ENCODE data around the gene C3orf22.
"Not testable (repeated sequence)": the region's sequence is repeated elsewhere in the genome, so short reads cannot be mapped to it uniquely, and the experiment has no call there.

Gene C3orf22

DNA sequence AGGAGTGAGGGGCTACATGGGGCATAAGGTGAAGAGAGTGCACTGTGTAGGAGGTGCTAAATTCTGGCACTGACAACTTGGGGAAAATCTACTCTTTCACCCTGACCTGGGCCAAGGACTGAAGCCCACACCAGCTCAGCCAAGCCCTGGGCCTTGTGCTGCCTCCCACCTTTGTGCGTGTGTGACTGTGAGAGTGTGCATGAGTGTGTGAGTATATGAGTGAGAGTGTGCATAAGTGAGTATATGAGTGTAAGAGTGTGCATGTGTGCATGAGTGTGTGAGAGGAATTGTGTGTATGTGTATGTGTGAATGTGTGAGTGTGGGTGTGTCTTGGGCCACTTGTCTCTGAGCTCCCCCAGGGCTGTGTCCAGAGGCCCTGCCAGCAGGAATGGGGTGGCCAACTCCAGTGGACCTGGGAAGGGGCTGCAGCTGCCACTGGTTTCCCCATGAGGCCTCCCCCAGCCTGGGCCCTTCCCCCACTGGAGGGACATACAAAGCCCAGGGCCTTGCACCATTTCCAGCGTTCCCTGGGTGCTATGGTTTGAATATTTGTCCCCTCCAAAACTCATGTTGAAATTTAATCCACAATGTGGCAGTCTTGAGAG lies 15.2 kb downstream of the C3orf22 start:
- DNase-seq (ENCODE audit: low spot score): no peak

GRCh38 chr3:126542340-126543241 lies 16.1 kb downstream of the C3orf22 start:
- no peak for DNase-seq (ENCODE audit: low spot score)

DNA sequence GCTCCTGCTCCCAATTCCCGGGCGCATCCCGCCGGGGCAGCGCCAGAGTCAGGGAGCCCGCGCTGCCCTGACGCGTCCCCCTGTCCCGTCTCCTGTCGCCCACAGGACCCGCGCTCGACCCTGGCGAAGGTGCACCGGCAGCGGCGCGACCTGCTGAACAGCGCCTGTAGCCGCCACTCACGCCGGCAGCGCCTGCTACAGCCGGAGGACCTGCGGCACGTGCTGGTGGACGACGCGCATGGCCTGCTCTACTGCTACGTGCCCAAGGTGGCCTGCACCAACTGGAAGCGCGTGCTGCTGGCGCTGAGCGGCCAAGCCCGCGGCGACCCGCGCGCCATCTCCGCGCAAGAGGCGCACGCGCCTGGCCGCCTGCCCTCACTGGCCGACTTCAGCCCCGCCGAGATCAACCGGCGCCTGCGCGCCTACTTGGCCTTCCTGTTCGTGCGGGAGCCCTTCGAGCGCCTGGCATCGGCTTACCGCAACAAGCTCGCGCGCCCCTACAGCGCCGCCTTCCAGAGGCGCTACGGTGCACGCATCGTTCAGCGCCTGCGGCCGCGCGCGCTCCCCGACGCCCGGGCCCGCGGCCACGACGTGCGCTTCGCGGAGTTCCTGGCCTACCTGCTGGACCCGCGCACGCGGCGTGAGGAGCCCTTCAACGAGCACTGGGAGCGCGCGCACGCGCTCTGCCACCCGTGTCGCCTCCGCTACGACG lies 16.9 kb downstream of the C3orf22 start:
- DNase-seq (ENCODE audit: low spot score): no peak

- DNase-seq (ENCODE audit: low spot score): no peak
Observed at GRCh38 chr3:126540951-126541627, 17.6 kb downstream of the C3orf22 start.

GRCh38 chr3:126540342-126540849 lies 18.3 kb downstream of the C3orf22 start:
- peak; percentile 49 for DNase-seq (ENCODE audit: low spot score)

- DNase-seq (ENCODE audit: low spot score): no peak
Observed at GRCh38 chr3:126539558-126540250, 19.0 kb downstream of the C3orf22 start.

DNA sequence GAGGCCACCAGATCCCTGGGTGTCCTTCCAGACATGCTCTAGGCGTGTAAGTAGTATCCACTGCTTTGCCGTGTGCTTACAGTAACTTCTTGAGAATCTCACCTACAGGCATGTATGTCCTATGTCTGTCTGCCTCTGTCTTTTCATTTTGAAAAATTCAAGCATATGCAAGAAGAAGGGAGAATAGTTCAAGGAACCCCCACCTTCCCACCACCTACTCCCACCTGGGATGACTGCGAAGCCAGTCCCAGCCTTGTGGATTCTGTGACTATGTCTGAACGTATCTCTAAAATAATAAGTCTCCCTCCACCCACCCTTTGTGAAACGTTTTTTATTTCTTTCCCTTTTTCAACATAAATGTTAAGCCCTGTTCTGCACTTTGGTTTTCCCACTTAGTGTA lies 19.8 kb downstream of the C3orf22 start:
- no peak for DNase-seq (ENCODE audit: low spot score)

DNA sequence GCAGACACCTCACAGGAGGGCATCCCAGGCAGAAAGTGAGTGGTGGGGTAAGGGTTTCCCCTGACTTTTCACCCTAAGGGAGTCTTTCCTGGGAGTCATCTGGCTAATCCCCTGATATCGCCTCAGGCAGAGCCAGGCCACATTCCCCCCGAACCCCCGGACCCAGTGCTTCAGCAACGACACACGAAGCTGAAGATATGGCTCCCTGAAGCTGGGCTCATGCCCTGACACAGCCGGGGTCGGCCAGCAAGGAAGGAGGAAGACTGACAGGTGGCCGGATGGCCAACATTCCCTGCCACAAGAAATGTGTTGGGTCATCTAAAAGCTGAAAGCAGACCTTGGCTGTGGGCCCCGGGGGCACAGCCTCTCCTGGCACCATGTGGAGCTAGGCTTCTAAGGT lies 20.4 kb downstream of the C3orf22 start:
- DNase-seq (ENCODE audit: low spot score): no peak

GRCh38 chr3:126537730-126538281 lies 20.9 kb downstream of the C3orf22 start:
- no peak for DNase-seq (ENCODE audit: low spot score)

DNA sequence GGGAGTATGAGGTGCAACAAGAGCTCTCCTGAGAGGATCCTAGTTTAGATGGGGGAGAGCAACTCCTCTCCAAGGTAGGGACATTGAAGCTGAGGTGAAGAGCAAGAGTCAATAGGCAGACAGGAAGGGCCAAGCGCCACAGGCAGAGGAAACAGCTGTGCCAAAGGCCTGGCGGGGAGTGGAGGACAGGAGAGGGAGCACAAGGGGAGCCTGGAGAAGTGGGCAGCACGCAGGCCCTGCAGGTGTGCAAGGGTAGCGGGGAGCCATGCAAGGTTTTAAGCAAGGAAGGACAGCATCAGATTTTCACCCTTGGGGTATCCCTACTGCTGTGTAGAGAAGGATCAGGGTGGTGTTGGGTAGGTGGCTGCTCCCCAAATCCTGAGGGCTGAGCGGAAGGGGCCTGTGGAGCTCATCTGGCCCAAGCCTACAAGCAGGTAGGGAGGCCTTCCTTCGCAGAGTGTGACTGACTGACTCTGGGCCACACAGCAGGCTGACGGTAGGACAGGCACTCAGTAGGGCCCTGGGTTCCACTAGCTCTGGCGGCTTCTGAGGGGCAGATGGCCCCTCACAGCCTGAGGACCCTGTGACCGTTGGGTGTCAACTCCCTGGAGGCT lies 21.5 kb downstream of the C3orf22 start:
- no peak for DNase-seq (ENCODE audit: low spot score)

GRCh38 chr3:126536126-126536525 lies 22.6 kb downstream of the C3orf22 start:
- no peak for DNase-seq (ENCODE audit: low spot score)

DNA sequence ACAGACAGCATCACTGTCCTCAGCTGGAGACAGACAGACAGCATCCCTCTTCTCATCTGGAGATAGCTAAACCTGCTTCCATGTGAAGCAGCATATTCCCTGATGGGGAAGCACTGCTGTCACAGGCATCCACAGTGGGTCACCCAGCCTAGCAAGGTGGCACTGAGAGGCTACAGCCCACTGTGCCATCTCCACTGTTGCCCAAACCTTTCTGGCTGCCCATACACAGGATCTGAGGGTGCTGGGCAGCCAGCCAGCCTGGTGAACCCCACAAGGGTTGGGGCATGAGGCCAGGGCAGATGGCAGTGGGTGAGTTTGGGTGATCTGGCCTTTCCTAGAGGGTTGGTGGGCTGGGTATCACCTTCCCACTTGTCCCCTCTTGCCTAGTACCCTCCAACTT lies 23.1 kb downstream of the C3orf22 start:
- no peak for DNase-seq (ENCODE audit: low spot score)

DNA sequence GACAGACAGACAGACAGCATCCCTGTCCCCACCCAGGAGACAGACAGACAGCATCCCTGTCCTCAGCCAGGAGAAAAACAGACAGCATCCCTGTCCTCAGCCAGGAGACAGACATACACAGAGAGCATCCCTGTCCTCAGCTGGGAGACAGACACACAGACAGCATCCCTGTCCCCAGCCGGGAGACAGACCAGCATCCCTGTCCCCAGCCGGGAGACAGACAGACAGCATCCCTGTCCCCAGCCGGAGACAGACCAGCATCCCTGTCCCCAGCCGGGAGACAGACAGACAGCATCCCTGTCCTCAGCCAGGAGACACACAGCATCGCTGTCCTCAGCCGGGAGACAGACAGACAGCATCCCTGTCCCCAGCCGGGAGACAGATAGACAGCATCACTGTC lies 24.0 kb downstream of the C3orf22 start:
- DNase-seq (ENCODE audit: low spot score): not testable (repeated sequence)

DNA sequence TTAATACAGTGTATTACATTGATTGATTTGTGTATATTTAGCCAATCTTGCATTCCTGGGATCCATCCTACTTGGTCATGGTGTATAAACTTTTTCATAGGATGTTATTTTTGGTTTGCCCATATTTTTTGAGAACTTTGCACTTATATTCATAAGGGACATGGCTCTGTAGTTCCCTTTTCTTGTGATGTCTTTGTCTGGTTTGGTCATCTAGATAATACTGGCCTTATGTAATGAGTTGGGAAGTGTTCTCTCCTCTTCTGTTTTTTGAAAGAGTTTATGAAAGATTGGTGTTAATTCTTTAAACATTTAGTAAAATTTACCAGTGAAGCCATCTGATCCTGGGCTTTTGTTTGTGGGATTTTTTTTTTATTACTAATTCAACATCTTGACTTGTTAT lies 25.2 kb downstream of the C3orf22 start:
- no peak for DNase-seq (ENCODE audit: low spot score)

DNA sequence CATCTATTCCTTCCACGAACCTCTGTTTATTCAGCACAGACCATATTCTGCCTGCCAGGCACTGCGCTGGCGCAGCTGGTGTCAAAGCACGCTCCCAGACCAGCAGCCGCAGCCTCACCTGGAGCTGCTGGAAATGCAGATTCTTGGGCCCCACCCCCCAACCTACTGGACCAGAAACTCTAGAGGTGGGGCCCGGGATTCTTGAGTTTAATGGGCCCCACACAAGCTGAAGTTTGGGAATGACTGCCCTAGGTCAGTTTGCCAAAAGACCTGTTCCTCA lies 27.7 kb downstream of the C3orf22 start:
- no peak for DNase-seq (ENCODE audit: low spot score)

GRCh38 chr3:126530171-126531050 lies 28.3 kb downstream of the C3orf22 start:
- no peak for DNase-seq (ENCODE audit: low spot score)

- DNase-seq (ENCODE audit: low spot score): no peak
Observed at GRCh38 chr3:126529585-126530170, 29.1 kb downstream of the C3orf22 start.

- no peak for DNase-seq (ENCODE audit: low spot score)
Observed at GRCh38 chr3:126528800-126529541, 29.8 kb downstream of the C3orf22 start.

GRCh38 chr3:126528419-126528799 lies 30.3 kb downstream of the C3orf22 start:
- DNase-seq (ENCODE audit: low spot score): no peak

All from Ammon's horn (tissue), 1 donor.